ENCODE measurements around the gene NPTX1.

Gene NPTX1

GRCh38 chr17:80449930-80450576 is 26.4 kb downstream of the NPTX1 start:
- Histone ChIP-seq H3K27ac (ENCODE audit: low read length) (no peak overlapping the region), H3K79me2 (ENCODE audit: insufficient read depth, low read length) (peaks cover 7% of the 10 kb centered on the region), H2AFZ (ENCODE audit: low read depth, low read length) (no peak overlapping the region), H3K4me3 (ENCODE audit: low read depth in 1 of 2, low read length in 2 of 2) (no peak overlapping the region), H4K20me1 (ENCODE audit: insufficient read depth, low read length) (no peaks in the 10 kb centered on the region), H3K27me3 (ENCODE audit: insufficient read depth, low read length, poor library complexity) (no peaks in the 10 kb centered on the region), H3K4me2 (ENCODE audit: insufficient read depth, low read length) (no peak overlapping the region), H3K9me3 (ENCODE audit: insufficient read depth, low read length, severe bottlenecking) (no peaks in the 10 kb centered on the region), H3K36me3 (ENCODE audit: insufficient read depth, low read length) (no peaks in the 10 kb centered on the region; the same call in 1 of the 2 replicates), H3K4me1 (ENCODE audit: insufficient read depth, low read length) (peaks cover 12% of the 10 kb centered on the region), H3K9ac (ENCODE audit: low read depth, low read length) (no peak overlapping the region)
- DNase-seq (no peak), ATAC-seq (ENCODE audit: insufficient read depth, low read depth) (no peak)
- no peak for TF ChIP-seq EZH2 (IDR thresholded peaks at IDR 0.05; ENCODE audit: borderline replicate concordance, low read depth, low read length, severe bottlenecking)
- no peak for TF ChIP-seq CTCF (IDR thresholded peaks at IDR 0.05; ENCODE audit: borderline replicate concordance, extremely low read depth, low read length, poor library complexity, severe bottlenecking)

- Histone ChIP-seq H3K9ac (ENCODE audit: low read depth, low read length) (no peak overlapping the region), H3K27me3 (ENCODE audit: insufficient read depth, low read length, poor library complexity) (no peaks in the 10 kb centered on the region), H3K27ac (ENCODE audit: low read length) (no peak overlapping the region), H3K4me2 (ENCODE audit: insufficient read depth, low read length) (no peak overlapping the region), H3K4me1 (ENCODE audit: insufficient read depth, low read length) (peaks cover 12% of the 10 kb centered on the region), H3K36me3 (ENCODE audit: insufficient read depth, low read length) (no peaks in the 10 kb centered on the region; the same call in 1 of the 2 replicates), H3K79me2 (ENCODE audit: insufficient read depth, low read length) (peaks cover 7% of the 10 kb centered on the region), H3K4me3 (ENCODE audit: low read depth in 1 of 2, low read length in 2 of 2) (no peak overlapping the region), H2AFZ (ENCODE audit: low read depth, low read length) (no peak overlapping the region), H3K9me3 (ENCODE audit: insufficient read depth, low read length, severe bottlenecking) (no peaks in the 10 kb centered on the region), H4K20me1 (ENCODE audit: insufficient read depth, low read length) (no peaks in the 10 kb centered on the region)
- no peak for ATAC-seq (ENCODE audit: insufficient read depth, low read depth)
- TF ChIP-seq CTCF (IDR thresholded peaks at IDR 0.05; ENCODE audit: borderline replicate concordance, extremely low read depth, low read length, poor library complexity, severe bottlenecking) (no peak), EZH2 (IDR thresholded peaks at IDR 0.05; ENCODE audit: borderline replicate concordance, low read depth, low read length, severe bottlenecking) (no peak)
- no peak for DNase-seq
Observed at GRCh38 chr17:80449194-80449929, 27.0 kb downstream of the NPTX1 start.

GRCh38 chr17:80447790-80448189 is 28.6 kb downstream of the NPTX1 start:
- H3K9me3 ChIP-seq (ENCODE audit: insufficient read depth, low read length, severe bottlenecking): no peaks in the 10 kb centered on the region
- no peak overlapping the region for H2AFZ ChIP-seq (ENCODE audit: low read depth, low read length)
- ATAC-seq (ENCODE audit: insufficient read depth, low read depth) (no peak), DNase-seq (no peak)
- no peak for TF ChIP-seq EZH2 (IDR thresholded peaks at IDR 0.05; ENCODE audit: borderline replicate concordance, low read depth, low read length, severe bottlenecking)
- no peak for TF ChIP-seq CTCF (IDR thresholded peaks at IDR 0.05; ENCODE audit: borderline replicate concordance, extremely low read depth, low read length, poor library complexity, severe bottlenecking)
- no peak overlapping the region for H3K4me3 ChIP-seq (ENCODE audit: low read depth in 1 of 2, low read length in 2 of 2)
- H3K9ac ChIP-seq (ENCODE audit: low read depth, low read length): no peak overlapping the region
- no peaks in the 10 kb centered on the region for H3K36me3 ChIP-seq (ENCODE audit: insufficient read depth, low read length)
- H3K79me2 ChIP-seq (ENCODE audit: insufficient read depth, low read length): no peaks in the 10 kb centered on the region
- H3K4me1 ChIP-seq (ENCODE audit: insufficient read depth, low read length): no peaks in the 10 kb centered on the region
- H4K20me1 ChIP-seq (ENCODE audit: insufficient read depth, low read length): no peaks in the 10 kb centered on the region
- no peak overlapping the region for H3K4me2 ChIP-seq (ENCODE audit: insufficient read depth, low read length)
- no peaks in the 10 kb centered on the region for H3K27me3 ChIP-seq (ENCODE audit: insufficient read depth, low read length, poor library complexity)
- no peak overlapping the region for H3K27ac ChIP-seq (ENCODE audit: low read length)
